Type B pancreatic cell (in vitro differentiated cells): ENCODE results near the gene BRD2. TPM values are rescaled to one million over a fixed set of nuclear protein-coding genes. Genes with fewer than 3 reads are reported as not detected.

ENCODE experiments used
- DNase-seq: peaks from one replicate; pipeline ENCODE4 v3.0.0; 2021; ENCODE audit warnings: mixed read lengths; ENCODE audit not compliant: unreplicated experiment; ENCODE audit errors: extremely low spot score
- H3K27ac Mint-ChIP-seq: 2 replicates; pipeline ENCODE4 v1.8.0; 2021; ENCODE audit warnings: mild to moderate bottlenecking, mixed read lengths
- H3K27me3 Mint-ChIP-seq: 2 replicates; pipeline ENCODE4 v1.8.0; 2021; ENCODE audit warnings: mixed read lengths
- H3K36me3 Mint-ChIP-seq: 2 replicates; pipeline ENCODE4 v1.8.0; 2021; ENCODE audit warnings: mixed read lengths
- H3K4me1 Mint-ChIP-seq: one replicate; pipeline ENCODE4 v1.8.0; 2021; ENCODE audit warnings: mixed read lengths; ENCODE audit not compliant: unreplicated experiment
- H3K4me3 Mint-ChIP-seq: 2 replicates; pipeline ENCODE4 v1.8.0; 2021; ENCODE audit warnings: mild to moderate bottlenecking, mixed read lengths
- H3K9me3 Mint-ChIP-seq: 2 replicates; pipeline ENCODE4 v1.8.0; 2021; ENCODE audit warnings: mixed read lengths
- CTCF ChIP-seq: fragments of 200-600 bp; sonication (generic); conservative IDR thresholded peaks from 2 replicates; pipeline ENCODE4 v1.5.0; 2021; ENCODE audit warnings: antibody characterized with exemption, mild to moderate bottlenecking
- total RNA-seq: library from RNA; stranded (reverse); gene quantifications from 2 replicates; pipeline ENCODE4 v1.2.1, GENCODE V29; 2021; ENCODE audit warnings: low replicate concordance

The BRD2 gene
- total RNA-seq, 1 donor from 2014 or later, result 241 TPM

- Mint-ChIP-seq H3K4me1 (peaks cover 12% of the 10 kb centered on the region), H3K27ac (no peak overlapping the region), H3K9me3 (no peaks in the 10 kb centered on the region), H3K27me3 (peaks cover 64% of the 10 kb centered on the region), H3K36me3 (no peaks in the 10 kb centered on the region), H3K4me3 (no peak overlapping the region)
- no peak for DNase-seq
- no peak for TF ChIP-seq CTCF
These were observed 47.4 kb downstream of the BRD2 start for GRCh38 chr6:33015798-33016197.

GRCh38 chr6:33017018-33017417 lies 48.6 kb downstream of the BRD2 start:
- H3K9me3 Mint-ChIP-seq, result no peaks in the 10 kb centered on the region
- H3K4me3 Mint-ChIP-seq, result no peak overlapping the region
- no peak overlapping the region for H3K27ac Mint-ChIP-seq
- peaks cover 12% of the 10 kb centered on the region for H3K4me1 Mint-ChIP-seq
- H3K27me3 Mint-ChIP-seq, result peaks cover 57% of the 10 kb centered on the region
- TF ChIP-seq CTCF, result no peak
- no peaks in the 10 kb centered on the region for H3K36me3 Mint-ChIP-seq
- DNase-seq, result no peak

- no peak for DNase-seq
- TF ChIP-seq CTCF, result no peak
- Mint-ChIP-seq H3K9me3 (no peaks in the 10 kb centered on the region), H3K36me3 (no peaks in the 10 kb centered on the region), H3K4me1 (peaks cover 12% of the 10 kb centered on the region), H3K27me3 (peaks cover 53% of the 10 kb centered on the region), H3K4me3 (no peak overlapping the region), H3K27ac (no peak overlapping the region)
These were observed 49.4 kb downstream of the BRD2 start for GRCh38 chr6:33017694-33018353.

GRCh38 chr6:33018418-33018817 lies 50.0 kb downstream of the BRD2 start:
- no peak for TF ChIP-seq CTCF
- DNase-seq, result no peak
- Mint-ChIP-seq H3K27me3 (peaks cover 49% of the 10 kb centered on the region), H3K4me3 (no peak overlapping the region), H3K4me1 (peaks cover 12% of the 10 kb centered on the region), H3K36me3 (no peaks in the 10 kb centered on the region), H3K9me3 (no peaks in the 10 kb centered on the region), H3K27ac (no peak overlapping the region)

- TF ChIP-seq CTCF, result no peak
- Mint-ChIP-seq H3K4me3 (no peak overlapping the region), H3K4me1 (peaks cover 12% of the 10 kb centered on the region), H3K9me3 (no peaks in the 10 kb centered on the region), H3K27ac (no peak overlapping the region), H3K36me3 (no peaks in the 10 kb centered on the region), H3K27me3 (peaks cover 45% of the 10 kb centered on the region)
- no peak for DNase-seq
These were observed 50.5 kb downstream of the BRD2 start for GRCh38 chr6:33018904-33019303.
